ENCODE results near the gene DSP. TPM values are rescaled to one million over a fixed set of nuclear protein-coding genes. Genes with fewer than 3 reads are reported as not detected.

DSP gene
- total RNA-seq, 4 donors from 2014 or later = 56.9 to 243 (median 187) TPM

DNA sequence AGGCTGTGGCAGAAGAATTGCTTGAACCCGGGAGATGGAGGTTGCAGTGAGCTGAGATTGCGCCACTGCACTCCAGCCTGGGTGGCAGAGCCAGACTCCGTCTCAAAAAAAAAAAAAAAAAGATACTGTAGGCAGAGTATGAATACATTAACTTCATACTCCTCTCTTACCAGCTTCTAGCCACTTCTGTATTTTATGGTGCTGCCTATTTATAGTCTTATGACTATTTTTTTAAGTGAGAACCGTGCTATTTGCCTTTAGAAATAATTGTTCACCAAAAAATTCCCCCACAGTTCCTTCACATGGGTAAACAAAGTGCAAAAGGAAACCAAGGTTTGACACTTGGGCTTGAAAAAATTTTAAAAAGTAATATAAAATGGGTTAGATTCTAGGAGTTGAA, 47.0 kb downstream of the DSP start:
- H3K9me3 ChIP-seq = no peaks in the 10 kb centered on the region
- no peak for DNase-seq
- TF ChIP-seq, protein P1, sequence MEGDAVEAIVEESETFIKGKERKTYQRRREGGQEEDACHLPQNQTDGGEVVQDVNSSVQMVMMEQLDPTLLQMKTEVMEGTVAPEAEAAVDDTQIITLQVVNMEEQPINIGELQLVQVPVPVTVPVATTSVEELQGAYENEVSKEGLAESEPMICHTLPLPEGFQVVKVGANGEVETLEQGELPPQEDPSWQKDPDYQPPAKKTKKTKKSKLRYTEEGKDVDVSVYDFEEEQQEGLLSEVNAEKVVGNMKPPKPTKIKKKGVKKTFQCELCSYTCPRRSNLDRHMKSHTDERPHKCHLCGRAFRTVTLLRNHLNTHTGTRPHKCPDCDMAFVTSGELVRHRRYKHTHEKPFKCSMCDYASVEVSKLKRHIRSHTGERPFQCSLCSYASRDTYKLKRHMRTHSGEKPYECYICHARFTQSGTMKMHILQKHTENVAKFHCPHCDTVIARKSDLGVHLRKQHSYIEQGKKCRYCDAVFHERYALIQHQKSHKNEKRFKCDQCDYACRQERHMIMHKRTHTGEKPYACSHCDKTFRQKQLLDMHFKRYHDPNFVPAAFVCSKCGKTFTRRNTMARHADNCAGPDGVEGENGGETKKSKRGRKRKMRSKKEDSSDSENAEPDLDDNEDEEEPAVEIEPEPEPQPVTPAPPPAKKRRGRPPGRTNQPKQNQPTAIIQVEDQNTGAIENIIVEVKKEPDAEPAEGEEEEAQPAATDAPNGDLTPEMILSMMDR (IDR thresholded peaks at IDR 0.05) = no peak
- TF ChIP-seq POLR2A (IDR thresholded peaks at IDR 0.05) = no peak
- no peaks in the 10 kb centered on the region for H3K27me3 ChIP-seq
- peak overlapping the region in 1 of 4 donors; percentile 84 for H3K27ac ChIP-seq
- no peak overlapping the region for H3K4me3 ChIP-seq
- peaks cover 0 to 11% (median 0%) of the 10 kb centered on the region in 3 donors for H3K36me3 ChIP-seq
- H3K4me1 ChIP-seq = peaks cover 0 to 19% (median 8%) of the 10 kb centered on the region in 4 donors

DNA sequence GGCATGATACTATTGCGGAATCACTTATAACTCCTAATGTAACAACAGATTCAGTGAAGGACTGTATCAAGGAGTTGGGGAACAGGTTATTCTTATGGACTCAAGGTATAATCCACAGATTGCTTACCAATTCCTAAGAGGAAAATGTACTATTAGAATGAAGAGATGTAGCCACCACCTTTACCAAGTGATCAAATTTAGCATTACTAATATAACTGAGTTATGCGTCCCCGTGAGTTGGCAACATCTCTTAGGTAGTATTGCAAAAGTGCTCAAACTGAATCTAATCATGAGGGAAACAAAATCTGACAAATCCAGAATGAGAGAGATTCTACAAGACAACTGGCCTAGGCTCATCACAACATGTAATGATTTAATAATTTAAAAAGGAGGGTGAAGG, 47.8 kb downstream of the DSP start:
- no peaks in the 10 kb centered on the region for H3K9me3 ChIP-seq
- no peaks in the 10 kb centered on the region for H3K27me3 ChIP-seq
- peak overlapping the region in 1 of 4 donors; percentile 76 for H3K4me3 ChIP-seq
- peaks cover 0 to 5% (median 0%) of the 10 kb centered on the region in 3 donors for H3K36me3 ChIP-seq
- H3K4me1 ChIP-seq = peaks cover 0 to 19% (median 8%) of the 10 kb centered on the region in 4 donors
- peak overlapping the region in 1 of 4 donors; percentile 82 for H3K27ac ChIP-seq
- DNase-seq = no peak
- no peak for TF ChIP-seq POLR2A (IDR thresholded peaks at IDR 0.05)
- TF ChIP-seq, protein P1 (IDR thresholded peaks at IDR 0.05) = no peak

DNA sequence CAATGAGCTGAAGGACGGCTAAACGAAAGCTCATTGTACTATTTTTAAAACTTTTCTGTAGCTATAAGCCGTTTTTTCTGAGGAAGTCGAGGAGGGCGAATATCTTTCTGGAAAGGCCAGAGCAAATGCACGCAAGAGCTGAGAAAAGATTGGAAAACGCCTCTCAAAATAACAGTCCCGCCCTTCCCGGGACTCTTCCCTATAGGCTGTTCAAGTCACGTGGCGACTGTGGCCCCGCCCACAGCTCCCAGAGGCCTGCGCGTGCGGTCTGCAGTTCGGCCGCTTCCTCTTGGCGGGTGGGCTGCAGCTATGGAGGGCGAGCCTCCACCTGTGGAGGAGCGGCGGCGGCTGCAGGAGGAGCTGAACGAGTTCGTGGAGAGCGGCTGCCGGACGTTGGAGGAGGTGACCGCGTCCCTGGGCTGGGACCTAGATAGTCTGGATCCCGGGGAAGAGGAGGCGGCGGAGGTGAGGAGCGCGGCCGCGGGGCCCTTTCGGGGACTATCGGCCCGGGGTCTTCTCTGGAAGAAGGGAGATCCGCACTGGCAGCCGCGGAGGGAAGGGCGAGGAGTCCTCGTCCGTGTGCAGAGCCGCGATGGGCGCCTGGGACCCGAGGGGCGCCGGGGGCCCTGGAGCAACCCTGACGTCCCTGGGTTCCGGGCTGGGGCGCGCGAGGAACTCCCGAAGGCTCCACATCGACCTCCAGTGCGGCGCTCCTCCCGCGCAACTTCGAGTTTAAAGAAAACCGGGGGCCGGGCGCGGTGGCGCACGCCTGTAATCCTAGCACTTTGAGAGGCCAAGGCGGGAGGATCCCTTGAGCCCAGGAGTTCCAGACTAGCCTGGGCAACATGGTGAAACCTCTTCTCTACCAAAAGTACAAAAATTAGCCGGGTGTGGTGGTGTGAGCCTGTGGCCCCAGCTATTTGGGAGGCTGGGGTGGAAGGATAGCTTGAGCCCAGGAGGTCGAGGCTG, 48.8 kb downstream of the DSP start, which contains the start of gene SNRNP48:
Gene SNRNP48, plus strand, starts transcription at position 250 of the 969 bp plus-strand sequence. Its CDS starts 60 bp downstream, at position 310.
- Histone ChIP-seq H3K4me3 (peak within 1 kb of the TSS; percentile 76 to 89 (median 85)), H3K27me3 (no peaks in the 10 kb centered on the region), H3K9me3 (no peaks in the 10 kb centered on the region), H3K4me1 (peaks cover 0 to 19% (median 8%) of the 10 kb centered on the region in 4 donors), H3K27ac (peak within 1 kb of the TSS; percentile 64 to 82 (median 72)), H3K36me3 (peaks cover 0 to 8% (median 0%) of the 10 kb centered on the region in 3 donors)
- peak; percentile 96 to 98 (median 98) for DNase-seq
- TF ChIP-seq, protein P1 (IDR thresholded peaks at IDR 0.05) = no peak
- TF ChIP-seq POLR2A (IDR thresholded peaks at IDR 0.05) = peak; percentile 74 to 85

GRCh38 chr6:7590918-7591302, 49.4 kb downstream of the DSP start:
- H3K4me1 ChIP-seq = peaks cover 0 to 19% (median 8%) of the 10 kb centered on the region in 4 donors
- no peak for TF ChIP-seq POLR2A (IDR thresholded peaks at IDR 0.05)
- TF ChIP-seq, protein P1 (IDR thresholded peaks at IDR 0.05) = no peak
- H3K27me3 ChIP-seq = no peaks in the 10 kb centered on the region
- peak in 1 of 3 donors; percentile 53 for DNase-seq
- H3K27ac ChIP-seq = peak overlapping the region in 2 of 4 donors; percentile 64 to 82
- peak overlapping the region; percentile 76 to 89 (median 85) for H3K4me3 ChIP-seq
- H3K36me3 ChIP-seq = peaks cover 0 to 14% (median 0%) of the 10 kb centered on the region in 3 donors
- no peaks in the 10 kb centered on the region for H3K9me3 ChIP-seq

GRCh38 chr6:7591770-7592169, 50.3 kb downstream of the DSP start:
- TF ChIP-seq, protein P1 (IDR thresholded peaks at IDR 0.05) = no peak
- no peak for TF ChIP-seq POLR2A (IDR thresholded peaks at IDR 0.05)
- no peak overlapping the region for H3K4me3 ChIP-seq
- H3K4me1 ChIP-seq = peaks cover 0 to 19% (median 8%) of the 10 kb centered on the region in 4 donors
- peaks cover 0 to 23% (median 0%) of the 10 kb centered on the region in 3 donors for H3K36me3 ChIP-seq
- H3K27ac ChIP-seq = no peak overlapping the region
- H3K27me3 ChIP-seq = no peaks in the 10 kb centered on the region
- no peaks in the 10 kb centered on the region for H3K9me3 ChIP-seq
- DNase-seq = no peak
